GM18526 (cell line): Measurements from ENCODE around the gene ZNF423.

Source experiments
- POLR2A ChIP-seq: IDR thresholded peaks from 3 replicates; pipeline ENCODE4 v1.6.1; 2011; ENCODE audit not compliant: insufficient read length; ENCODE audit errors: extremely low read depth

The ZNF423 gene

GRCh38 chr16:49743203-49743464, 112.8 kb downstream of the ZNF423 start:
- TF ChIP-seq POLR2A, result no peak

- TF ChIP-seq POLR2A, result no peak
These were observed 113.3 kb downstream of the ZNF423 start for GRCh38 chr16:49742428-49743202.

GRCh38 chr16:49740256-49740655, 115.7 kb downstream of the ZNF423 start:
- no peak for TF ChIP-seq POLR2A

GRCh38 chr16:49739381-49739780, 116.5 kb downstream of the ZNF423 start:
- no peak for TF ChIP-seq POLR2A

- no peak for TF ChIP-seq POLR2A
These were observed 117.1 kb downstream of the ZNF423 start for GRCh38 chr16:49738832-49739231.

- TF ChIP-seq POLR2A, result no peak
These were observed 117.9 kb downstream of the ZNF423 start for GRCh38 chr16:49738001-49738400.

GRCh38 chr16:49737541-49737940, 118.4 kb downstream of the ZNF423 start:
- no peak for TF ChIP-seq POLR2A

- no peak for TF ChIP-seq POLR2A
These were observed 121.6 kb downstream of the ZNF423 start for GRCh38 chr16:49734331-49734730.

- TF ChIP-seq POLR2A, result no peak
These were observed 122.5 kb downstream of the ZNF423 start for GRCh38 chr16:49733313-49734009.

- no peak for TF ChIP-seq POLR2A
These were observed 124.0 kb downstream of the ZNF423 start for GRCh38 chr16:49731911-49732310.

- TF ChIP-seq POLR2A, result no peak
These were observed 125.1 kb downstream of the ZNF423 start for GRCh38 chr16:49730772-49731171.

- no peak for TF ChIP-seq POLR2A
These were observed 128.3 kb downstream of the ZNF423 start for GRCh38 chr16:49727611-49728010.

- TF ChIP-seq POLR2A, result no peak
These were observed 129.8 kb downstream of the ZNF423 start for GRCh38 chr16:49726155-49726554.

- TF ChIP-seq POLR2A, result no peak
These were observed 130.3 kb downstream of the ZNF423 start for GRCh38 chr16:49725651-49726050.

- no peak for TF ChIP-seq POLR2A
These were observed 131.1 kb downstream of the ZNF423 start for GRCh38 chr16:49724774-49725173.

GRCh38 chr16:49723310-49723709, 132.6 kb downstream of the ZNF423 start:
- TF ChIP-seq POLR2A, result no peak

GRCh38 chr16:49720225-49720624, 135.7 kb downstream of the ZNF423 start:
- TF ChIP-seq POLR2A, result no peak
